HepG2 (cell line): ENCODE measurements around the gene C16orf95. TPM values are rescaled to one million over a fixed set of nuclear protein-coding genes. Genes with fewer than 3 reads are reported as not detected.

ENCODE experiments used
- ATAC-seq: fragments of 200-7000 bp; cut with Tn5 transposase; 3 replicates; pipeline ENCODE4 v1.9.1; 2020; ENCODE audit warnings: mild to moderate bottlenecking, moderate library complexity
- BruUV-seq: library from RNA; stranded (reverse); fragments of 400-500 nt; replicated peaks from 2 replicates; lab custom pipeline; 2021; lab: Mats Ljungman, UMichigan
- CTCF ChIA-PET: fragments of 300-600 bp; formaldehyde crosslinking; extraction: SDS; loops from one replicate; lab custom pipeline; 2021; ENCODE audit warnings: low total read pairs, inconsistent platforms, low intra/inter-chr PET ratio; lab: Yijun Ruan, JAX
- POLR2A ChIA-PET: fragments of 350-600 bp; sonication (Branson Sonifier 250); formaldehyde crosslinking; loops from one replicate; lab custom pipeline; 2020; ENCODE audit warnings: antibody characterized with exemption, inconsistent platforms; lab: Yijun Ruan, JAX
- DNase-seq: peaks from one replicate; pipeline ENCODE4 v3.0.0-alpha.2; 2015; ENCODE audit warnings: low spot score
- FAIRE-seq: peaks from 3 replicates; lab custom pipeline; 2011; peaks lifted over from hg19 to GRCh38; lab: Jason Lieb, UNC
- H2AFZ ChIP-seq: one replicate; pipeline ENCODE4 v1.6.1; 2011; ENCODE audit warnings: low read length, inconsistent platforms
- H3K27ac ChIP-seq: fragments of 300-600 bp; 3 replicates; pipeline ENCODE4 v1.8.0; 2011; ENCODE audit warnings: mixed run types, mild to moderate bottlenecking, mixed read lengths, low read length, inconsistent platforms; ENCODE audit not compliant: insufficient read depth; ENCODE audit errors: extremely low read length
- H3K27me3 ChIP-seq, 2 experiments: fragments of 200-600 bp in 1 of 2; 2 replicates in 1 of 2; 3 replicates in 1 of 2; pipeline versions ENCODE4 v1.6.0 to v1.8.0; 2011; ENCODE audit warnings: low read length in 2 of 2, mild to moderate bottlenecking in 2 of 2, moderate library complexity in 2 of 2, inconsistent platforms in 1 of 2; ENCODE audit not compliant: insufficient read depth in 2 of 2, control insufficient read depth in 1 of 2
- H3K36me3 ChIP-seq, 2 experiments: fragments of 200-600 bp in 1 of 2; replicated peaks in 1 of 2; 2 replicates in 1 of 2; 3 replicates in 1 of 2; pipeline versions ENCODE4 v1.5.1 to v1.8.0; 2011; ENCODE audit warnings: low read length in 2 of 2, inconsistent platforms in 1 of 2; ENCODE audit not compliant: insufficient read depth in 2 of 2, control insufficient read depth in 1 of 2
- H3K4me1 ChIP-seq: 2 replicates; pipeline ENCODE4 v1.5.1; 2012; ENCODE audit warnings: low read length, inconsistent platforms; ENCODE audit not compliant: insufficient read depth
- H3K4me2 ChIP-seq: 2 replicates; pipeline ENCODE4 v1.6.0; 2011; ENCODE audit warnings: low read depth, low read length, inconsistent platforms
- H3K4me3 ChIP-seq, 3 experiments: fragments of 200-600 bp in 1 of 3; sonication (generic), shearing (Covaris generic) in 1 of 3; replicated peaks in 1 of 3; 2 replicates each; pipeline ENCODE4 v1.5.1; 2011 to 2016; ENCODE audit warnings: low read length in 3 of 3, inconsistent platforms in 2 of 3, low read depth in 2 of 3, mild to moderate bottlenecking in 2 of 3, control low read depth in 1 of 3, mixed read lengths in 1 of 3; ENCODE audit not compliant: insufficient read depth in 1 of 3
- H3K79me2 ChIP-seq: one replicate; pipeline ENCODE4 v1.6.1; 2011; ENCODE audit warnings: low read length, inconsistent platforms; ENCODE audit not compliant: insufficient read depth
- H3K9ac ChIP-seq: 2 replicates; pipeline ENCODE4 v1.6.0; 2011; ENCODE audit warnings: mild to moderate bottlenecking, low read depth, low read length, inconsistent platforms; ENCODE audit not compliant: insufficient read depth
- H3K9me3 ChIP-seq: 2 replicates; pipeline ENCODE4 v1.5.1; 2012; ENCODE audit warnings: mild to moderate bottlenecking, low read length
- H4K20me1 ChIP-seq: 2 replicates; pipeline ENCODE4 v1.6.0; 2011; ENCODE audit warnings: inconsistent platforms, mild to moderate bottlenecking, low read length, moderate library complexity; ENCODE audit not compliant: insufficient read depth
- AGO2 ChIP-seq: fragments of 200-400 bp; formaldehyde crosslinking; optimal IDR thresholded peaks from 2 replicates; pipeline ENCODE3; 2017; ENCODE audit warnings: mild to moderate bottlenecking, low read depth, low read length, moderate library complexity
- ARNT ChIP-seq: fragments of 450-650 bp; IDR thresholded peaks from 2 replicates; pipeline ENCODE4 v1.6.1; 2017
- ARNTL ChIP-seq: sonication (generic); formaldehyde crosslinking; IDR thresholded peaks from 2 replicates; pipeline ENCODE4 v1.4.0; 2020; ENCODE audit warnings: mild to moderate bottlenecking, missing genetic modification reagents
- MBD4 ChIP-seq: IDR thresholded peaks from 2 replicates; pipeline ENCODE4 v1.6.1; 2012; ENCODE audit warnings: low read length, inconsistent platforms, borderline replicate concordance
- MIER2 ChIP-seq: IDR thresholded peaks from 2 replicates; pipeline ENCODE4 v1.6.1; 2016; ENCODE audit warnings: missing biosample characterization, missing genetic modification reagents
- MTA1 ChIP-seq: sonication (generic); formaldehyde crosslinking; IDR thresholded peaks from 2 replicates; pipeline ENCODE4 v1.4.0; 2020; ENCODE audit warnings: missing genetic modification reagents, mild to moderate bottlenecking, borderline replicate concordance
- RBM22 ChIP-seq: fragments of 200-400 bp; formaldehyde crosslinking; optimal IDR thresholded peaks from 2 replicates; pipeline ENCODE3; 2017; ENCODE audit warnings: mild to moderate bottlenecking, low read length, moderate library complexity
- ZNF138 ChIP-seq: sonication (generic); formaldehyde crosslinking; IDR thresholded peaks from 2 replicates; pipeline ENCODE4 v1.5.0; 2020; ENCODE audit warnings: mild to moderate bottlenecking, low read depth, missing genetic modification reagents
- ZNF207 ChIP-seq: fragments of 450-650 bp; IDR thresholded peaks from 2 replicates; pipeline ENCODE4 v1.6.1; 2016; ENCODE audit warnings: antibody characterized with exemption, borderline replicate concordance
- ZNF383 ChIP-seq: sonication (generic); formaldehyde crosslinking; IDR thresholded peaks from 2 replicates; pipeline ENCODE4 v1.4.0; 2020; ENCODE audit warnings: missing genetic modification reagents, mild to moderate bottlenecking, borderline replicate concordance
- ZNF552 ChIP-seq: sonication (generic); formaldehyde crosslinking; IDR thresholded peaks from 2 replicates; pipeline ENCODE4 v1.9.0; 2022; ENCODE audit warnings: missing genetic modification reagents, mild to moderate bottlenecking, borderline replicate concordance
- ZNF883 ChIP-seq: sonication (generic); formaldehyde crosslinking; IDR thresholded peaks from 2 replicates; pipeline ENCODE4 v1.5.1; 2020; ENCODE audit warnings: mild to moderate bottlenecking, missing genetic modification reagents; ENCODE audit errors: not compliant biosample characterization
- ZSCAN21 ChIP-seq: sonication (generic); formaldehyde crosslinking; IDR thresholded peaks from 2 replicates; pipeline ENCODE4 v1.8.0; 2022; ENCODE audit warnings: mild to moderate bottlenecking, missing genetic modification reagents, moderate library complexity, borderline replicate concordance
- WGBS: methylation state at CpG from one replicate; pipeline ENCODE4 v1.1.6; 2017; ENCODE audit warnings: low lambda C conversion rate; 5-methylcytosine and 5-hydroxymethylcytosine counted together
- in situ Hi-C: cut with HindIII; loops from 2 replicates; pipeline ENCODE4 v1.10.0; 2017; ENCODE audit warnings: low pct_unique_long_range_greater_than_20kb; ENCODE audit not compliant: extremely low pct_ligation_motif_present
- intact Hi-C: fragments of 100-400 bp; cut with micrococcal nuclease; formaldehyde crosslinking; loops from one replicate; pipeline ENCODE4 v1.10.0; 2022; ENCODE audit not compliant: unreplicated experiment
- polyA plus RNA-seq, 8 experiments: library from polyadenylated mRNA; depleted of rRNA in 3 of 8; stranded (reverse) in 7 of 8; unstranded in 1 of 8; fragments of >200 nt; fragmentation: Illumina TruSeq in 4 of 8; extraction: Trizol in 4 of 8; gene quantifications; 2 replicates each; pipeline versions ENCODE4 v1.2.1 to v1.2.3, GENCODE V29; 2011 to 2016; ENCODE audit warnings: low read depth in 4 of 8, missing spikeins in 1 of 8, mixed read lengths in 1 of 8; ENCODE audit not compliant: insufficient read depth in 1 of 8
- total RNA-seq, 5 experiments: library from RNA; depleted of rRNA; stranded (reverse); fragments of >200 nt; fragmentation: Illumina TruSeq; extraction: Trizol; gene quantifications; 2 replicates each; pipeline ENCODE4 v1.2.3, GENCODE V29; 2016; ENCODE audit warnings: low read depth in 1 of 5
- TF ChIP-seq, protein P1 (sequence below): sonication (generic); formaldehyde crosslinking; IDR thresholded peaks from 2 replicates; pipeline ENCODE4 v1.4.0; 2020; ENCODE audit warnings: missing genetic modification reagents
- TF ChIP-seq, protein P2 (sequence below): sonication (generic); formaldehyde crosslinking; IDR thresholded peaks from 2 replicates; pipeline ENCODE4 v1.5.1; 2020; ENCODE audit warnings: missing genetic modification reagents, mild to moderate bottlenecking, borderline replicate concordance
- TF ChIP-seq, protein P3 (sequence below): sonication (generic); formaldehyde crosslinking; IDR thresholded peaks from 2 replicates; pipeline ENCODE4; 2020; ENCODE audit warnings: missing genetic modification reagents, mild to moderate bottlenecking, borderline replicate concordance
- TF ChIP-seq, protein P4 (sequence below): sonication (generic); formaldehyde crosslinking; IDR thresholded peaks from 2 replicates; pipeline ENCODE4 v1.4.0; 2020; ENCODE audit warnings: mild to moderate bottlenecking, missing genetic modification reagents
- TF ChIP-seq, protein P5 (sequence below): conservative IDR thresholded peaks from 2 replicates; pipeline ENCODE4 v1.6.1; 2018; ENCODE audit warnings: missing genetic modification reagents

C16orf95 gene
- total and polyA plus RNA-seq, 2 of the 13 experiments (the other 11 are each of a cell fraction or from before 2014, with no cell fraction given) = 2.8 to 8.6 TPM

DNA sequence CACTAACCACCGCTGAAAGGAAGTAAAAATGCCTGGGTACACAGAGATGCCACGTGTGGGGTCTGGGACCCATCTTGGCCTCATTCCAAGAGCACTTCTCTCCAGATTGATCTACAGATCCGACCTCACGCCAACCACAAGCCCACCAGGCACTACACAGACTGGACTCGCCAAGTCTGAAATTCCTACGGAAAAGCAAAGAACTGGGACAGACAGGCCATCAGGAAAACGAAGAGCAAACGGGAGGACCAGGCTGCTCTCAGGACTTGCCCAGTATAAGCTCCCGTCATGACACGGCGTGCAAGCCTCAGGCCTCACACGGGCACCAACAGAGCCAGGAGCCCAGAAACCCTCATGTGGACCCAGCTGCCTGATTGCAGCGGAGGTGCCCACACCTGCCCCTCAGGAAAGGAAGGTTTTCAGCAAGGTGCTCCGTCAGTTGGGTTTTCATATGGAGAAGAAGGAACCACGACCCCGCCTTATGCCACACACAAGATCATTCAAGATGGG lies 20.1 kb upstream of the C16orf95 start:
- intact Hi-C loops = no loop called here
- no peak for ATAC-seq
- FAIRE-seq = no peak
- no TSS peak for BruUV-seq
- ChIA-PET CTCF (no interaction called here), POLR2A (no interaction called here)
- Histone ChIP-seq H3K4me1 (no peaks in the 10 kb centered on the region), H3K9ac (no peak overlapping the region), H3K27ac (no peak overlapping the region), H3K9me3 (no peaks in the 10 kb centered on the region), H3K36me3 (peaks cover 68 to 95% of the 10 kb centered on the region in 2 experiments), H3K79me2 (peaks cover 52% of the 10 kb centered on the region), H3K4me2 (no peak overlapping the region), H2AFZ (no peak overlapping the region), H3K4me3 (no peak overlapping the region), H4K20me1 (peaks cover 84% of the 10 kb centered on the region), H3K27me3 (no peaks in the 10 kb centered on the region)
- DNase-seq = no peak
- in situ Hi-C loops = no loop called here
- WGBS = 94% methylated on average over 16 of the region's 16 CpGs
- TF ChIP-seq, protein P1, sequence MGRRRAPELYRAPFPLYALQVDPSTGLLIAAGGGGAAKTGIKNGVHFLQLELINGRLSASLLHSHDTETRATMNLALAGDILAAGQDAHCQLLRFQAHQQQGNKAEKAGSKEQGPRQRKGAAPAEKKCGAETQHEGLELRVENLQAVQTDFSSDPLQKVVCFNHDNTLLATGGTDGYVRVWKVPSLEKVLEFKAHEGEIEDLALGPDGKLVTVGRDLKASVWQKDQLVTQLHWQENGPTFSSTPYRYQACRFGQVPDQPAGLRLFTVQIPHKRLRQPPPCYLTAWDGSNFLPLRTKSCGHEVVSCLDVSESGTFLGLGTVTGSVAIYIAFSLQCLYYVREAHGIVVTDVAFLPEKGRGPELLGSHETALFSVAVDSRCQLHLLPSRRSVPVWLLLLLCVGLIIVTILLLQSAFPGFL (CRISPR knock-in tag) = no peak
- TF ChIP-seq ZNF883 (CRISPR knock-in tag) = no peak
- TF ChIP-seq MTA1 (CRISPR knock-in tag) = no peak
- no peak for TF ChIP-seq ZNF552 (CRISPR knock-in tag)
- TF ChIP-seq AGO2 = peak; percentile 80
- TF ChIP-seq ARNTL = no peak
- no peak for TF ChIP-seq ZSCAN21 (CRISPR knock-in tag)
- no peak for TF ChIP-seq ZNF207
- TF ChIP-seq, protein P2, sequence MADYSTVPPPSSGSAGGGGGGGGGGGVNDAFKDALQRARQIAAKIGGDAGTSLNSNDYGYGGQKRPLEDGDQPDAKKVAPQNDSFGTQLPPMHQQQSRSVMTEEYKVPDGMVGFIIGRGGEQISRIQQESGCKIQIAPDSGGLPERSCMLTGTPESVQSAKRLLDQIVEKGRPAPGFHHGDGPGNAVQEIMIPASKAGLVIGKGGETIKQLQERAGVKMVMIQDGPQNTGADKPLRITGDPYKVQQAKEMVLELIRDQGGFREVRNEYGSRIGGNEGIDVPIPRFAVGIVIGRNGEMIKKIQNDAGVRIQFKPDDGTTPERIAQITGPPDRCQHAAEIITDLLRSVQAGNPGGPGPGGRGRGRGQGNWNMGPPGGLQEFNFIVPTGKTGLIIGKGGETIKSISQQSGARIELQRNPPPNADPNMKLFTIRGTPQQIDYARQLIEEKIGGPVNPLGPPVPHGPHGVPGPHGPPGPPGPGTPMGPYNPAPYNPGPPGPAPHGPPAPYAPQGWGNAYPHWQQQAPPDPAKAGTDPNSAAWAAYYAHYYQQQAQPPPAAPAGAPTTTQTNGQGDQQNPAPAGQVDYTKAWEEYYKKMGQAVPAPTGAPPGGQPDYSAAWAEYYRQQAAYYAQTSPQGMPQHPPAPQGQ (CRISPR knock-in tag) = no peak
- TF ChIP-seq, protein P3, sequence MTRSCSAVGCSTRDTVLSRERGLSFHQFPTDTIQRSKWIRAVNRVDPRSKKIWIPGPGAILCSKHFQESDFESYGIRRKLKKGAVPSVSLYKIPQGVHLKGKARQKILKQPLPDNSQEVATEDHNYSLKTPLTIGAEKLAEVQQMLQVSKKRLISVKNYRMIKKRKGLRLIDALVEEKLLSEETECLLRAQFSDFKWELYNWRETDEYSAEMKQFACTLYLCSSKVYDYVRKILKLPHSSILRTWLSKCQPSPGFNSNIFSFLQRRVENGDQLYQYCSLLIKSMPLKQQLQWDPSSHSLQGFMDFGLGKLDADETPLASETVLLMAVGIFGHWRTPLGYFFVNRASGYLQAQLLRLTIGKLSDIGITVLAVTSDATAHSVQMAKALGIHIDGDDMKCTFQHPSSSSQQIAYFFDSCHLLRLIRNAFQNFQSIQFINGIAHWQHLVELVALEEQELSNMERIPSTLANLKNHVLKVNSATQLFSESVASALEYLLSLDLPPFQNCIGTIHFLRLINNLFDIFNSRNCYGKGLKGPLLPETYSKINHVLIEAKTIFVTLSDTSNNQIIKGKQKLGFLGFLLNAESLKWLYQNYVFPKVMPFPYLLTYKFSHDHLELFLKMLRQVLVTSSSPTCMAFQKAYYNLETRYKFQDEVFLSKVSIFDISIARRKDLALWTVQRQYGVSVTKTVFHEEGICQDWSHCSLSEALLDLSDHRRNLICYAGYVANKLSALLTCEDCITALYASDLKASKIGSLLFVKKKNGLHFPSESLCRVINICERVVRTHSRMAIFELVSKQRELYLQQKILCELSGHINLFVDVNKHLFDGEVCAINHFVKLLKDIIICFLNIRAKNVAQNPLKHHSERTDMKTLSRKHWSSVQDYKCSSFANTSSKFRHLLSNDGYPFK (CRISPR knock-in tag) = no peak
- no peak for TF ChIP-seq ZNF383 (CRISPR knock-in tag)
- TF ChIP-seq RBM22 = peak; percentile 83
- TF ChIP-seq, protein P4, sequence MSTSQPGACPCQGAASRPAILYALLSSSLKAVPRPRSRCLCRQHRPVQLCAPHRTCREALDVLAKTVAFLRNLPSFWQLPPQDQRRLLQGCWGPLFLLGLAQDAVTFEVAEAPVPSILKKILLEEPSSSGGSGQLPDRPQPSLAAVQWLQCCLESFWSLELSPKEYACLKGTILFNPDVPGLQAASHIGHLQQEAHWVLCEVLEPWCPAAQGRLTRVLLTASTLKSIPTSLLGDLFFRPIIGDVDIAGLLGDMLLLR = no peak
- no peak for TF ChIP-seq ARNT
- TF ChIP-seq MIER2 (CRISPR knock-in tag) = no peak
- no peak for TF ChIP-seq ZNF138 (CRISPR knock-in tag)
- TF ChIP-seq, protein P5, sequence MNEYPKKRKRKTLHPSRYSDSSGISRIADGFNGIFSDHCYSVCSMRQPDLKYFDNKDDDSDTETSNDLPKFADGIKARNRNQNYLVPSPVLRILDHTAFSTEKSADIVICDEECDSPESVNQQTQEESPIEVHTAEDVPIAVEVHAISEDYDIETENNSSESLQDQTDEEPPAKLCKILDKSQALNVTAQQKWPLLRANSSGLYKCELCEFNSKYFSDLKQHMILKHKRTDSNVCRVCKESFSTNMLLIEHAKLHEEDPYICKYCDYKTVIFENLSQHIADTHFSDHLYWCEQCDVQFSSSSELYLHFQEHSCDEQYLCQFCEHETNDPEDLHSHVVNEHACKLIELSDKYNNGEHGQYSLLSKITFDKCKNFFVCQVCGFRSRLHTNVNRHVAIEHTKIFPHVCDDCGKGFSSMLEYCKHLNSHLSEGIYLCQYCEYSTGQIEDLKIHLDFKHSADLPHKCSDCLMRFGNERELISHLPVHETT (CRISPR knock-in tag) = no peak
- TF ChIP-seq MBD4 = no peak
